ENCODE measurements around the gene GTPBP6.
"Not testable (repeated sequence)": the region's sequence is repeated elsewhere in the genome, so short reads cannot be mapped to it uniquely, and the experiment has no call there.

GRCh38 chrX:351324-351641 is 32.7 kb upstream of the GTPBP6 start:
- not testable (repeated sequence) for TF ChIP-seq CTCF, POLR2AphosphoS5 (IDR thresholded peaks at IDR 0.05)

Measured in transverse colon (tissue), 4 donors.